ENCODE measurements around the gene CBX8. TPM values are rescaled to one million over a fixed set of nuclear protein-coding genes. Genes with fewer than 3 reads are reported as not detected.

The CBX8 gene
- total RNA-seq, 4 donors from 2014 or later: 1.7 to 7.5 (median 2.6) TPM

GRCh38 chr17:79832218-79833109 is 35.6 kb upstream of the CBX8 start:
- WGBS: 35% methylated on average over 20 of the region's 72 CpGs
- Histone ChIP-seq H3K27me3 (peaks cover 0 to 15% (median 0%) of the 10 kb centered on the region in 4 donors), H3K4me3 (peak overlapping the region; percentile 35 to 47 (median 40)), H3K36me3 (peaks cover 0 to 23% (median 22%) of the 10 kb centered on the region in 4 donors), H3K9me3 (no peaks in the 10 kb centered on the region), H3K27ac (replicated peaks in 1 of 4) (peak overlapping the region; percentile 16 to 61 (median 36)), H3K4me1 (peaks cover 44 to 77% (median 50%) of the 10 kb centered on the region in 4 donors)
- intact Hi-C loops (cut with DNase I): no loop called here
- TF ChIP-seq POLR2AphosphoS5 (IDR thresholded peaks at IDR 0.05) (no peak), EP300 (IDR thresholded peaks at IDR 0.05) (no peak), CTCF (IDR thresholded peaks at IDR 0.05) (no peak), POLR2A (IDR thresholded peaks at IDR 0.05; ENCODE audit: low read depth) (no peak)
- no peak for DNase-seq (ENCODE audit: extremely low spot score)

- intact Hi-C loops (cut with DNase I): no loop called here
- peak in 1 of 2 donors; percentile 11 for TF ChIP-seq POLR2AphosphoS5 (IDR thresholded peaks at IDR 0.05)
- no peak for TF ChIP-seq EP300 (IDR thresholded peaks at IDR 0.05)
- Histone ChIP-seq H3K27ac (replicated peaks in 1 of 4) (peak overlapping the region; percentile 16 to 61 (median 36)), H3K36me3 (peaks cover 0 to 23% (median 22%) of the 10 kb centered on the region in 4 donors), H3K4me1 (peaks cover 35 to 68% (median 42%) of the 10 kb centered on the region in 4 donors), H3K4me3 (peak overlapping the region; percentile 35 to 47 (median 40)), H3K27me3 (peaks cover 0 to 21% (median 2%) of the 10 kb centered on the region in 4 donors), H3K9me3 (no peaks in the 10 kb centered on the region)
- DNase-seq (ENCODE audit: extremely low spot score): no peak
- 49% methylated on average over 16 of the region's 33 CpGs for WGBS
Measured at GRCh38 chr17:79831265-79832217, 34.7 kb upstream of the CBX8 start.

GRCh38 chr17:79830763-79831264 is 33.9 kb upstream of the CBX8 start:
- no peak for DNase-seq (ENCODE audit: extremely low spot score)

GRCh38 chr17:79830303-79830702 is 33.4 kb upstream of the CBX8 start:
- H3K4me3 ChIP-seq: no peak overlapping the region
- DNase-seq (ENCODE audit: extremely low spot score): no peak
- intact Hi-C loops (cut with DNase I): no loop called here
- TF ChIP-seq CTCF (IDR thresholded peaks at IDR 0.05) (no peak), POLR2A (IDR thresholded peaks at IDR 0.05; ENCODE audit: low read depth) (no peak), POLR2AphosphoS5 (IDR thresholded peaks at IDR 0.05) (no peak), EP300 (IDR thresholded peaks at IDR 0.05) (no peak)
- no peak overlapping the region for H3K27ac ChIP-seq (replicated peaks in 1 of 4)
- no peaks in the 10 kb centered on the region for H3K9me3 ChIP-seq
- 75% methylated on average over 8 of the region's 8 CpGs for WGBS
- H3K4me1 ChIP-seq: peaks cover 25 to 64% (median 37%) of the 10 kb centered on the region in 4 donors
- peaks cover 0 to 25% (median 4%) of the 10 kb centered on the region in 4 donors for H3K27me3 ChIP-seq
- H3K36me3 ChIP-seq: peaks cover 0 to 22% (median 20%) of the 10 kb centered on the region in 4 donors

More at GRCh38 chr17:79830763-79831264, 33.9 kb upstream of the CBX8 start:
- intact Hi-C loops (cut with DNase I): no loop called here
- TF ChIP-seq POLR2AphosphoS5 (IDR thresholded peaks at IDR 0.05): no peak
- TF ChIP-seq POLR2A (IDR thresholded peaks at IDR 0.05; ENCODE audit: low read depth): no peak
- TF ChIP-seq EP300 (IDR thresholded peaks at IDR 0.05): no peak
- no peak for TF ChIP-seq CTCF (IDR thresholded peaks at IDR 0.05)
- 98% methylated on average over 8 of the region's 8 CpGs for WGBS
- H3K9me3 ChIP-seq: no peaks in the 10 kb centered on the region
- H3K27ac ChIP-seq (replicated peaks in 1 of 4): no peak overlapping the region
- H3K36me3 ChIP-seq: peaks cover 0 to 23% (median 22%) of the 10 kb centered on the region in 4 donors
- peaks cover 0 to 22% (median 4%) of the 10 kb centered on the region in 4 donors for H3K27me3 ChIP-seq
- peaks cover 27 to 68% (median 41%) of the 10 kb centered on the region in 4 donors for H3K4me1 ChIP-seq
- H3K4me3 ChIP-seq: no peak overlapping the region
